HUES6 (cell line): ENCODE data around the gene STK32B.

ENCODE experiments used
- H3K27ac ChIP-seq: 2 replicates; pipeline ENCODE4 v1.7.0; 2013; ENCODE audit warnings: low read depth, mild to moderate bottlenecking, low read length, inconsistent platforms
- H3K27me3 ChIP-seq: 2 replicates; pipeline ENCODE4 v1.6.1; 2013; ENCODE audit warnings: low read length; ENCODE audit not compliant: control insufficient read depth, insufficient read depth
- H3K36me3 ChIP-seq: 2 replicates; pipeline ENCODE4 v1.6.1; 2013; ENCODE audit warnings: low read length; ENCODE audit not compliant: control insufficient read depth, insufficient read depth
- H3K4me1 ChIP-seq: 2 replicates; pipeline ENCODE4 v1.6.1; 2013; ENCODE audit warnings: low read length; ENCODE audit not compliant: control insufficient read depth, insufficient read depth
- H3K4me3 ChIP-seq: 2 replicates; pipeline ENCODE4 v1.5.1; 2013; ENCODE audit warnings: low read depth, low read length
- H3K9ac ChIP-seq: one replicate; pipeline ENCODE4 v1.6.1; 2013; ENCODE audit warnings: mild to moderate bottlenecking, low read length
- H3K9me3 ChIP-seq: 2 replicates; pipeline ENCODE4 v1.6.1; 2013; ENCODE audit warnings: low read depth, low read length; ENCODE audit not compliant: control insufficient read depth, insufficient read depth

Gene STK32B

DNA sequence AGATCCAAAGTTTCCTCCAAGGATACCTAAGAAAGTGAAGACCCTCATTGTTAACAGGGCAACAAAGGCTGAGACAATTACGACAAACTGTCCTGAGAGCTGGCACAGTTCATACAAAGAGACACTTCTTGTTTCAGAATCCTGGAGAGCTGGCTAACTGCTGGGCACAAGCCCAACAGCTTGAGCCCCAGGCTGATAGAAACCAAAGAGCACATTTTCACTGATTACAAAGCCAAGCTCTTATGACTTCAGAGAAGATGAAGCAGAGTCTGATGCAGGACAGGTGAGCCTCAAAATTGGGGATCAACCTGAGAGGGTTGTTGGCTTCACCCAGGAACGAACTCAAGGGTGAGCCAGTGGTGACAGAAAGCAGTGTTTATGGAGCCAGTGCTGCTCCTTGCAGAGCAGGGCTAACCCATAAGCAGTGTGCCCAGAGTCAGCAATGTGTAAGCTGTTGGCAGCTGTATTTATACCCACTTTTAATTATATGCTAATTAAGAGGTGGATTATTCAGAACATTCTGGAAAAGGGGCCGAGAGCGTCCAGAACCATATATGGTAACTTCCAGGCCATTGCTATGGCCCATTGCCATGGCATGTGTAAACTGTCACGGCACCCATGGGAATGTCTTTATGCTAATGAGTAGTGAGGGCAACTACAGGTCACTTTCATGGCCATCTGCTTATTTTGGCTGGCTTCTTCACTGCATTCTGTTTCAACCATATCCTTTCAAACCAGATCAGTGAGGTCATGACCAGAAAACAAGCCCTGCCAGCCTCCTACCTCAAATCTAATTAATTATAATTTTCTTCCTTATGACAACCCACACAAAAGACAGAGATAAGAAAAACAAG is 473.4 kb downstream of the STK32B start:
- Histone ChIP-seq H3K27me3 (no peaks in the 10 kb centered on the region), H3K9me3 (no peaks in the 10 kb centered on the region), H3K36me3 (no peaks in the 10 kb centered on the region), H3K27ac (no peak overlapping the region), H3K4me1 (no peaks in the 10 kb centered on the region), H3K4me3 (no peak overlapping the region), H3K9ac (no peak overlapping the region)

- Histone ChIP-seq H3K9me3 (no peaks in the 10 kb centered on the region), H3K9ac (no peak overlapping the region), H3K27ac (no peak overlapping the region), H3K4me3 (no peak overlapping the region), H3K4me1 (no peaks in the 10 kb centered on the region), H3K36me3 (no peaks in the 10 kb centered on the region), H3K27me3 (no peaks in the 10 kb centered on the region)
Observed at GRCh38 chr4:5526080-5526846, 475.0 kb downstream of the STK32B start.

- H3K4me3 ChIP-seq: no peak overlapping the region
- no peaks in the 10 kb centered on the region for H3K9me3 ChIP-seq
- no peaks in the 10 kb centered on the region for H3K36me3 ChIP-seq
- no peak overlapping the region for H3K9ac ChIP-seq
- H3K27ac ChIP-seq: no peak overlapping the region
- no peaks in the 10 kb centered on the region for H3K27me3 ChIP-seq
- H3K4me1 ChIP-seq: no peaks in the 10 kb centered on the region
Observed at GRCh38 chr4:5527211-5527610, 475.9 kb downstream of the STK32B start.

- Histone ChIP-seq H3K4me3 (no peak overlapping the region), H3K27ac (no peak overlapping the region), H3K36me3 (no peaks in the 10 kb centered on the region), H3K4me1 (no peaks in the 10 kb centered on the region), H3K9ac (no peak overlapping the region), H3K27me3 (no peaks in the 10 kb centered on the region), H3K9me3 (no peaks in the 10 kb centered on the region)
Observed at GRCh38 chr4:5528031-5528436, 476.8 kb downstream of the STK32B start.

DNA sequence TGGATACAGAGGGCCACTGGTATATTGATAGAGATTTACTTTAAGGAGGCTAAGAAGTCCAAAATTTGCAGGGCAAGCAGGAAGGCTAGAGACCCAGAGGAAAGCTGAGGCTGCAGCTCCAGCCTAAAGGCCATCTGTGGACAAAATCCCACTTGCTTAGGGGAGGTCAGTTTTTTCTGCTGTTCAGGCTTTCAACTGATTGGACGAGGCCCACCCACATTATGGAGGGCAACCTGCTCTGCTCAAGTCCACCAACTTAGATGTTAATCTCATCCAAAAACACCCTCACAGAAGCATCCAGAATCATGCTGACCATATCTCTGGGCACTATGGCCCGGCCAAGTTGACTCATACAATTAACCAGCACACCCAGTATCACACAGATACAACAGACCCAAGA is 480.8 kb downstream of the STK32B start:
- Histone ChIP-seq H3K27ac (no peak overlapping the region), H3K36me3 (no peaks in the 10 kb centered on the region), H3K9me3 (peaks cover 4% of the 10 kb centered on the region; the same call in 1 of the 2 replicates), H3K9ac (no peak overlapping the region), H3K4me3 (no peak overlapping the region), H3K4me1 (no peaks in the 10 kb centered on the region), H3K27me3 (no peaks in the 10 kb centered on the region)

DNA sequence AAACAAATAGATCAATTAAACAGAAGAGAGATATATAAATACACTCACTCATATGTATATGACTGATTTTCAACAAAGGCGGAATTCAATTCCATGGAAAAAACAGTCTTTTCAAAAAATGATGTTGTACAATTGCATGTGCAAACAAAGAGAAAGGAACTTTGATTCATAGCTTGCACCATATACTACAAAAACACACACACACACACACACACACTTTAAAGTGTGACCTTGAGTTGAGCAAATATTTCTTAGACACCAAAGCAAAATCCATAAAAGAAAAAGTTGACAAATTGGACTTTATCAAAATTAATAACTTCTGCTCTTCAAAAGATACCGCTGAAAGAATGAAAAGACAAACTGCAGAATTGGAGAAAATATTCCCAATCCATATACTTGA is 488.3 kb downstream of the STK32B start:
- Histone ChIP-seq H3K27ac (no peak overlapping the region), H3K36me3 (no peaks in the 10 kb centered on the region), H3K4me3 (no peak overlapping the region), H3K9me3 (peaks cover 4% of the 10 kb centered on the region; the same call in 1 of the 2 replicates), H3K9ac (no peak overlapping the region), H3K27me3 (no peaks in the 10 kb centered on the region), H3K4me1 (no peaks in the 10 kb centered on the region)

DNA sequence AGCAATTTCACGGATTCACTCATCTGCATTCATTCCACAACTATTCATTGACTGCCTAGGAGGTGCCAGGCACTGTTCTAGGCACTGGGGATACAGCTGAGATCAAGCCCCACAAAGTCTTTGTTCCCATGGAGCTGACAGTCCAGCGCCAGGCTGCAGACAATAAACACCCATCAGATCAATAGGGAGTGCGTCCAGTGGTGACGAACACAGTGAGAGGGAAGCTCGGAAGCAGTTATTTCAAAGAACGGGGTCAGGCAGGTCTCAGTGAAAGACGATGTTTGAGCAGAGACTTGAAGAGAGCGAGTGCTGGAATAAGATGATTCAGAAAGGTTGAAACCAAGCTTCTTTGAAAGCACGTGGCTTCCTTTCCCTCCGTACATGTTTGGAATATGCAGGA is 489.9 kb downstream of the STK32B start:
- H3K9me3 ChIP-seq: no peaks in the 10 kb centered on the region
- H3K36me3 ChIP-seq: no peaks in the 10 kb centered on the region
- H3K4me1 ChIP-seq: no peaks in the 10 kb centered on the region
- no peak overlapping the region for H3K4me3 ChIP-seq
- no peak overlapping the region for H3K27ac ChIP-seq
- no peaks in the 10 kb centered on the region for H3K27me3 ChIP-seq
- no peak overlapping the region for H3K9ac ChIP-seq

- no peak overlapping the region for H3K4me3 ChIP-seq
Observed at GRCh38 chr4:5543681-5544080, 492.4 kb downstream of the STK32B start.

GRCh38 chr4:5544762-5545161 is 493.5 kb downstream of the STK32B start:
- no peak overlapping the region for H3K4me3 ChIP-seq
- H3K27ac ChIP-seq: no peak overlapping the region
- H3K4me1 ChIP-seq: no peaks in the 10 kb centered on the region
- H3K36me3 ChIP-seq: no peaks in the 10 kb centered on the region
- peaks cover 26% of the 10 kb centered on the region for H3K9me3 ChIP-seq
- no peaks in the 10 kb centered on the region for H3K27me3 ChIP-seq
- no peak overlapping the region for H3K9ac ChIP-seq

More at GRCh38 chr4:5543681-5544080, 492.4 kb downstream of the STK32B start:
- Histone ChIP-seq H3K27me3 (no peaks in the 10 kb centered on the region), H3K9ac (no peak overlapping the region), H3K27ac (no peak overlapping the region), H3K9me3 (peaks cover 18% of the 10 kb centered on the region), H3K36me3 (no peaks in the 10 kb centered on the region), H3K4me1 (no peaks in the 10 kb centered on the region)

DNA sequence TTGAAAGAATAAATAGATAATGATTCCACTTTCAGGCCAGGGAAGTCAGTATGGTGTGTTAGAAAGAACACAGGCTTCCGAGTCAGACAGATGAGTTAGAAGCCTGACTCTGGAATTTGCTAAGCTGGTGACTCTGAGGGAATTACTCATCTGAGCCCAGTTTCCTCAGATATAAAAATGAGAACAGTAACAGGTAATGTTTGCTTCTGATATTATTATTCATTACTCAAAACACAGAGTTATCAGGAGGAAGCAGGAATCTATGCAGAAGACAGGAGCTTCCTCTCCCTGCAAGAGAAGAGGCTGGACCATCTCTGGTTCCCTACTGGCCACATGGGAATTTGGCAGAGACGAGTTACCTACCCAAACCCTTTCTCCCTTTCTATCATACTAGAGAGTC is 494.0 kb downstream of the STK32B start:
- no peaks in the 10 kb centered on the region for H3K36me3 ChIP-seq
- no peak overlapping the region for H3K27ac ChIP-seq
- H3K4me1 ChIP-seq: no peaks in the 10 kb centered on the region
- no peaks in the 10 kb centered on the region for H3K27me3 ChIP-seq
- no peak overlapping the region for H3K9ac ChIP-seq
- H3K4me3 ChIP-seq: no peak overlapping the region
- peaks cover 28% of the 10 kb centered on the region for H3K9me3 ChIP-seq

GRCh38 chr4:5547651-5548249 is 496.5 kb downstream of the STK32B start:
- Histone ChIP-seq H3K36me3 (peaks cover 3% of the 10 kb centered on the region; the same call in 1 of the 2 replicates), H3K9me3 (peaks cover 42% of the 10 kb centered on the region), H3K4me3 (no peak overlapping the region), H3K27ac (no peak overlapping the region), H3K4me1 (no peaks in the 10 kb centered on the region), H3K27me3 (no peaks in the 10 kb centered on the region), H3K9ac (no peak overlapping the region)
